Superior temporal gyrus (tissue), 1 donor: Measurements from ENCODE around the gene PKDCC.
"Not testable (repeated sequence)": the region's sequence is repeated elsewhere in the genome, so short reads cannot be mapped to it uniquely, and the experiment has no call there.

Experiments
- DNase-seq: peaks from one replicate; pipeline ENCODE4 v3.0.0-alpha.2; 2016; ENCODE audit errors: extremely low spot score

The PKDCC gene

DNA sequence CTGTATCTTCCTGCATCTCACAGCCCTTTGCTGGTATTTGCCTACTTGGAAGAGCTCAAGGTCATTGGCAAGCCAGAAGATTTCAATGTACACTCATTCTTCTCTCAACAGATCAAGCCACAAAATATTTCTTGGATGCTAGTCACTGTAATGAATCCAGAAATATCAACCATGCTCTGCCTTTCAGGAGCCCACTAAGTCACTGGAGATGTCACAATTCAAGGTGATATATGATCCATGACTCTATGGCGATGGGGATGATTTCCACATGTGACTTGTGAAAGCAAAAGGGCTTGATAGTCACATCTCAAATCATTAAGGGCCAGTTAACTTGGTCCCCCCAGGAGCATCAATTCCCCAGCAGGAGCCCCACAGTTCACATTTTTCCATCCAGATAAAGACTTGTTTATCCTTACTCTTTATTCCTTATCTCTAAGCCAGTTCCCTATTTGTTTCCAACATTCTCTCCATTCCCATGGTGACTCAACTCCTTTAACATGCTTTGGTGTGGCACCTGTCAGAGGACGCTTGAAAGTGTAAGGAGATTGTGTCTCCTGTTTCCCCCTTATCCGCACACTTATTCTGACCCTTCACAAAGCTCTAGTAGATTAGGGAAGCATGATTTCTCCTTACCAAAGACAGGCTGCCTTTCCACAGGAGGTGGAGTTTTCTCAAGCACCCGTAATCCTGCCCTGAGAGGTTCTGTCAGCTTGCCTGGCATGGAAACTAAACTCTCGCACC lies 15.8 kb downstream of the PKDCC start:
- DNase-seq: no peak

DNA sequence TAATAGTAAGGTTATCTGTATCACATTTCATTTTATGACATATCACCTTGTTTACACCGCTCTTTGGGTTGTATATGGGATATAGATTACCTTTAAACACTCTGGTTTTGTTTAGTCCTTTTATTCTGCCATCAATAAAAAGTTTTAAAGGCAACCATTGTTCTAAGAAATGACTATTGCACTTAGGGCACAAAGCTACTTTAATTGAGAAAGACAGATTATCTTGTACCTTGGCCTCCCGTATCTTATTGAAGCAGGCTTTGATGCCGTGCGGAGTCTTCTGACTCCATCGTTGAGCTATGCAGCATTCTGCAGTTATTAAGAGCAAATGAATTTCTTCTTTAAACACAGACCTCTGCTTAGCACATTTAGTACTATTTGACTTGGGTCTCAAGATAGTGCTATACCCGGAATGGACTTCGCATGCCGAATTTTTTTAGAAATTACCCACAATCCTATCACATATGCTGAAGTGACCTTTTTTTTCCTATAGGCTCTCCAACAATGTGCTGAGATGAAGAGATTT lies 16.7 kb downstream of the PKDCC start:
- DNase-seq: no peak

DNA sequence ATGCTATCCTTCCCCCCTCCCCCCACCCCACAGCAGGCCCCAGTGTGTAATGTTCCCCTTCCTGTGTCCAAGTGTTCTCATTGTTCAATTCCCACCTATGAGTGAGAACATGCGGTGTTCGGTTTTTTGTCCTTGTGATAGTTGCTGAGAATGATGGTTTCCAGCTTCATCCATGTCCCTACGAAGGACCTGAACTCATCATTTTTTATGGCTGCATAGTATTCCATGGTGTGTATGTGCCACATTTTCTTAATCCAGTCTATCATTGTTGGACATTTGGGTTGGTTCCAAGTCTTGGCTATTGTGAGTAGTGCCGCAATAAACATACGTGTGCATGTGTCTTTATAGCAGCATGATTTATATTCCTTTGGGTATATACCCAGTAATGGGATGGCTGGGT lies 17.9 kb downstream of the PKDCC start:
- not testable (repeated sequence) for DNase-seq

DNA sequence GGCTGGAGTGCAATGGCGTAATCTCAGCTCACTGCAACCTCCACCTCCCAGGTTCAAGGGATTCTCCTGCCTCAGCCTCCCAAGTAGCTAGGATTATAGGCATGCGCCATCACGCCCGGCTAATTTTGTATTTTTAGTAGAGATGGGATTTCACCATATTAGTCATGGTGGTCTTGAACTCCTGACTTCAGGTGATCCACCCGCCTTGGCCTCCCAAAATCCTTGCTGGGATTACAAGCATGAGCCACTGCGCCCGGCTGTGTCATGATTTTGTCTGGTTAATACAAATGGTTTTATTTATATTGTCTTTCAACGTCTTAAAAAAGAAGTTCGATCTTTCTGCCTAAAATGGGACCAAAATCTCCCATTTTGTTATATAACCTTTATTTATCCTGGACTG lies 19.2 kb downstream of the PKDCC start:
- DNase-seq: not testable (repeated sequence)

DNA sequence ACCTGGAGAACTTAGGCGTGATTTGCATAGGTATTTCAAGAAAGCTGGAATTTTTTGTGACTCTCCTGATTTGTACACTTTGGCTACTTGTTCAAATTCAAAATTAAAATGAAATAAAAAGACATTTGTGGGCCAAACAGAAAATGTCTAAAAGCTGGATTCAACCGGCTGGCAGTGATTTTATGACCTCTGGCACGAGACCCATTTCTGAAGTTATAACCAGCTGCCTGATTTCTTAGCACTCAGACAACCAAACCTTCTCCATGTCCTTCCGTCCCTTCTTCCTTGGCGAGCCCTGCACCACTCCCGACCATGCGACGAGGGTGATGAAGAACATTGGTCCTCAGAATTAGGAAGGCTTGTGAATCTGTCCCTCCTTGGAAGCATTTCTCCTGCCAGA lies 19.7 kb downstream of the PKDCC start:
- no peak for DNase-seq

DNA sequence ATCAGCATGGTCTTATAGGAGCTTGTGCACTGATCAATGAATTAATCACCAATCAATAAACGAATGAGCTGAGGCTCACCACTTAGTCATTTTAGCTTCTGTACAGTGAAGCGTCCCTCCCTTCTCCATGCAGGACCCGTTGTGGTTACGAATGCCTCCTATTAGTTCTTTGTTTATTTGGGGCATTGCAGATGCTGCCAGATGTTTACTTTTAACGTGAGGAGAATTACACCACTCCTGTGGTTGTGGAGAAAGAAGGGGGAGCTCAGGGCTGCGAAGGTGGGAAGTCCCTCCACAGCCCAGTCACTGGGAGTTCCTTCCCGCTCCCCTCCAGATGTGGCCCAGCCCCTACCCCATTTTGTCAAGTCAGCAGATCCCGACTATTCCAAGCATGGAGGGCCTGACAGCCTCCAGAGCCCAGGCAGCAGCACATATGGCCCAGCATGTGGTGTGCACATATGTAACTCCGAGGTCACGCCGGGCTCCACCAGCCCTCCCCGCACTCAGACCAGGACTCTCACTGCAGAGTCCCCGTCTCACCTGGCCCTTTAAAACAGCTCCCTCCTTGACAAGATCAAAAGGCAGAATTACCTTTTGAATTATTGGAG lies 20.9 kb downstream of the PKDCC start:
- no peak for DNase-seq

DNA sequence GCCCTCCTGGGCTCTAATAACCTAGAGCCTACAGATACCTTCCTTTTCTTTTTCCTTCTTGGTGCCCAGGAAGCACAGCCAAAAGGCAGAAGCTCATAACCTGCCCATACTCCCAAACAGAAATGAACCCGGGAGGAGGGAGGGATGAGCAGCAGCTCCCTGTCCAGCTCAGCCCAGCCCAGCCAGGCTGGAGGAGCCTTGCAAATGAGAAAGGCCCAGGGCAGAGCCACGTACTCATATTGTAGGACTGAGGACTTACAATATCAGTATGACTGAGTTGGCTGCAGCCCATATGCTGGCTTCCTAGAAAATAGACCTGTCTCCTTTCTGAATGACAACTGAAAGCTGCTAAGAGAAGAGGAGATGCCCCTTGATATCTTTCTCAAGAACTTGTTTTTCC lies 21.7 kb downstream of the PKDCC start:
- no peak for DNase-seq

DNA sequence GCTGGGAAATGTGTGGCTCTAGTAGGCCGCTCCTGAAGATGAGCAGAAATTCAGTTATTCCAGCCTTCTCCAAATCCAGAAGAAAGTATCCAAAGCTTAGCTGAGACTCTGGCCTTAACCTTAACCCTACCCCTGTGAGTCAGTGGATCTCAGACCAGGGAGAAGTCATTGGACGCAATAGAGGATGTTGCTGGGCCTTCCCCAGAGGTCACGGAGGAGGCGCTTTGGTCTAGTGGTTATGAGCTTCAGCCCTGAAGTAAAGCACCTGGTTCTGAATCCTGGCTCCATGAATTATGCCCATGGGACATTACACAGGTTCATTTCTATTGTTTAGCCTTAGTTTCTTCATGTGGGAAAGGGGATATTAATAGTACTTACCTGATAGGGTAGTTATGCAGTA lies 24.0 kb downstream of the PKDCC start:
- no peak for DNase-seq

DNA sequence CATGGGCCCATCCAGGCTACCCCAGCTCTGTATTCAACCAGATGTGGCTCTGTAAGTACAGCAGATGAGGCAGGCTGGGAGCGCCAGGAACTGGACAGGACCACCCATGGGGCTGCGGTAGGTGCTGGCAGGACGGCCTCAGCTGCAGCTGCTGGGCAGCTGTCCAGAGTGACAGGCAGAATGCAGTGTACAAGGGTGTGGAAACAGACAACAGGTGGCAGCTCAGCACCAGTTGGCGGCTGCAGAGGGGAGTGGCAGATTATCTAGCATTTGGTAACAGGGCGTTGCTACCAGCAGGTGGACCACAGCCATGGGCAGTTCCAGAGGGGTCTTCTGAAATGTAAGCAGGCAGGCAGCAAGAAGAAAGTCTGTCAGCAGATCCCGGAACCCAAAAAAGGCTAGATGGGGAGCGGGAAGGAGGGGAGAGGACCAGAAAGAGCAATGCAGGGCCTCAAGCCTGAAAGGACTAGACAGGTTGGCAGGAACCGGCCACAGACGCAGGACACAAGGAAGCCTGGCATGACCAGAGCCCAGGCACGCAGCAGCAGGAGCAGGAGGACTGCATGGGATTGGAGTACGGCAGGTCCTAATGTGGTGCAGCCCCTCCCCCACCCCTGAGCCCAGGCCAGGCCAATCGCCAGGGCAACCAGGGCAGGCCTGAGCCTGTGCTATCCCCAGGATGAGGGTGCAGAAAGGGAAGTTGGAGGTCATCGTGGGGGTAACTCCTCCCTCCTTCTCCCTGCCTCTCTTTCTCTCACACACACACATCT lies 24.7 kb downstream of the PKDCC start:
- no peak for DNase-seq

DNA sequence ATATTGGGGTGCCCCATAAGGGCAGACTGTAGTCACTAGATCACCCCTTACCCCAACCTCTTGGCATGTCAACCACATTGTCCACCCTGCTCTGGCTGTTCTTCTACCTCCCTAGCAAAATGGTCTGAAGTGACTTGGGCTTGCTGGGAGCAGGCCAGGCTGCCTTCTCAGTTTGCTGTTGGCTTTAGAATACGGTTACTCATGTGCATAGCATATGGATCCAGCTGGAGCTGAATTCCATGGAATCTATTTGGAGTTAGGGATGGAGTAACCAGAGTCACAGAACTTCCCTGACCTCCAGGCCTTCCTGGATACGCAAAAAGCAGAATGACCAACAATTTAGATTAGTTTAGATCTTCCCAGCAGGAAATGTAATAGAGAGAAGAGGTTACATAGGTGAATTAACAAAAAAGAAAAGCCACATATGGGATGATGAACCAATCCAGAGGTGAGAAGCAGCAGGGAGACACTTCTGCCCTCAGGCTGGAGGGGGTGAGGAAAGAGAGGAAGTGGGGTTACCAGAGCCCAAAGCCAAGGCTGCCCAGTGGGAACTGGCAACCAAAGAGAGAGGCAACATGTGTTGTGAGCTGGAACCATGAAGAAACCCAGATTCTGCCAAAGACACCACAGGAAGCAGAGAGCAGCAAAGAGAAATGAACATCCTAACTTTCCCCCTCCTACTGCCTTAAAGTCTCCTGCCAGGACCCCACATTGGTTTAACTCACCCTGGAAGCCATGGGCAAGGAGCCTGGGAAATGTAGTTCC lies 26.1 kb downstream of the PKDCC start:
- DNase-seq: no peak

DNA sequence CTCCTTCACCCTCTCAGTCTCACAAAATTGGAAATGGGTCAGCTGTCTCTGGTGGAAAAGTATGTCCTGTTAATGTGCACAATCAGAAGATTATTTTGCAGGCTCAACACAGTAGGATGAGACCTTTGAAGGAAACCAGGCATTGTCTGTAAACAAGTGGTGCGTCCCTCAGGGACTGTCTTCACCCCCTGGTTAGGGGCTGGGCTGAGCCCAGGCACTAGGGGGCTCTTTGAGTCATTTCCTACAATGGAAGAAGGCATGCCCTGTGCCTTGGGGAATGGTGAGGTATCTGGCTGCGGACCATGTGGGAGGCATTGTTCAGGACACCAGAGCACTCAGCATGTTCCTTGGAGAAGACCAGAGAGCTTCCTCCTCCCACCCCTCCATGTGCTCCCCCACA lies 26.8 kb downstream of the PKDCC start:
- no peak for DNase-seq

DNA sequence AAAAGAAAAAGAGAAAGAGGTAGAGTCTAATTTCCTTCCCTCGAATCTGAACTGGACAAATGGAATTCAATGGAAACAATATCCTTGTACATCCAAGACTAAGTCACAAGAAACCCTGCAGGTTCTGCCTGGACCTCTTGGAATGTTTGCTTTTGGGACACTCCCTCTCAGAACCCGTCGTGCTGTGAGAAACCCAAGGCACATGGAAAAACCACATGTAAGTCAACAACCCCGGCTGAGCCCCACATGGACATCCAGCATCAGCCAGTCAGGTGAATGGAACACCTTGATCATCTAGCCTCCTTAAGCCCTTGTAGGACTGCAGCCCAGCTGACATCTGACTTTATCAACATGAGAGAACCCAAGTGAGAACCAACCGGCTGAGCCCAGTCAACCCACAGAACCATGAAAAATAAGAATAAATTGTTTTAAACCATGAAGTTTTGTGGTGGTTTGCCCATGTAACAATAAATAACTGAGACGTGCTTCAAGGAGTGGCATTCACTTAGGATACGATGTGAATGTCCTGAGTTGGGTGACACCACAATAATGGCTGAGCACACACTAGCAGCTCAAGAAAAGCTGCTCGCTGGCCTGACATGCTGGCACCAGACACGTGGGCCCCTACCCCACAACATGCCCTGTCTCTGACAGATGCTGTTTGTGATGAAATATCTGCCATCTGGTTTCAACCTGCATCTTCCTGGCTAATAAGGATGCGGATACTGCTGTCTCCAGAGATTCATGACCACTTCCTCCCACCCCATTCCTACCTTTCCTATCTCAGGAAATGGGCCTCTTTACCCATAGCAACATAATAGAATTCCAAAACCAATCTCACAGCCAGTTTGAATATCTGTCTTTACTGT lies 28.8 kb downstream of the PKDCC start:
- DNase-seq: no peak

DNA sequence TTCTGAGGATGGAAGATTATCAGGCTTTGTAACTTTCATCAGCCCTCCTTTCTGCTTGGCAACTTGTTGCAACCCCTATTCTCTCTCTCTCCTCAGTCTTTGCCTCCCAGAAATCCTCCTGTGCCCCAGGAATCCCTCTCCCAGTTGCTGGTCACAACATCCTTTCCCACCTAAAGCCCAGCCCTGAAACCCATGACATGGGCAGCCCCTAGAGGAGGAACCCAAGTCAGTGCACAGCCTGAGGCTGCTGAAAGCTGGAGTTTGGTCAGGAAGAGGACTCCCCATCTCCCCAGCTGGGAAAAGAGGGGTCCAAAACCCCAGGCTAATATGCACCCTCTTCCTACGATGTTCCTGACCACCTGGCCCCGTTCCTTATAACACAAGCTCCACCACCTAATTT lies 29.5 kb downstream of the PKDCC start:
- no peak for DNase-seq

DNA sequence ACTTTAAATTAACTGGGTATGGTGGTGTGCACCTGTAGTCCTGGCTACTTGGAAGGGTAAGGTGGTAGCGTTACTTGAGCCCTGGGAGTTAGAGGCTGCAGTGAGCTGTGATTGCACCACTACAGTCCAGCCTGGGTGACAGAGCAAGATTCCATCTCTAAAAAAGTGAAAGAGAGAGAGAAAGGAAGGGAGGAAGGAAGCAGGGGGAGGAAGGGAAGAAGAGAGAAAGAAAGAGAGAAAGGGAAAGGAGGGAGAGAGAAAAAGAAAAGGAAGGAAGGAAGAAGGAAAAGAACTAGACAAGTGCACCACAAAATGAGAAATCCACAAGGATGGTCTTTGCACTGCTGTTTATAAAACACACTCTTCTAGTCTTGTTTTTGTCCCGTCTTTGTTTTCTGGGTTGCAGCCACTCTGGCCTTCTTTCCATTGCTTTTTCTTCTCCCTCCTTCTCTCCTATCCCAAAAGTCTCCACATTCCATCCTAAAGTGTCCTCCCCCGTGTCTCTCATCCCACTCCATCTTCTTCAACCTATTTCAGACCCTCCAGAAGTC lies 32.0 kb downstream of the PKDCC start:
- DNase-seq: no peak

DNA sequence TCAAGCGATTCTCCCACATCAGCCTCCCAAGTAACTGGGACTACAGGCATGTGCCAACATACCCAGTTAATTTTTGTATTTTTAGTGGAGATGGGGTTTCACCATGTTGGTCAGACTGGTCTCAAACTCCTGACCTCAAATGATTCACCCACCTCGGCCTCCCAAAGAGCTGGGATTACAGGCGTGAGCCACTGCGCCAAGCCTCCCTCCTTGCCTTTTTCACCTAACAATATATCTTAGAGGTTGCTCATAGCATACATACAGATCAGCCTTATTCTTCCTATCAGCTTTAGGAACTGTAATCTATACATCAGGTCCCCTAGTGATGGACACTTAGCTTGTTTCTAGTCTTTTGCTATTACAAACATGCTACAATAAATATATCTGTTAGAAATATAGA lies 33.3 kb downstream of the PKDCC start:
- not testable (repeated sequence) for DNase-seq

DNA sequence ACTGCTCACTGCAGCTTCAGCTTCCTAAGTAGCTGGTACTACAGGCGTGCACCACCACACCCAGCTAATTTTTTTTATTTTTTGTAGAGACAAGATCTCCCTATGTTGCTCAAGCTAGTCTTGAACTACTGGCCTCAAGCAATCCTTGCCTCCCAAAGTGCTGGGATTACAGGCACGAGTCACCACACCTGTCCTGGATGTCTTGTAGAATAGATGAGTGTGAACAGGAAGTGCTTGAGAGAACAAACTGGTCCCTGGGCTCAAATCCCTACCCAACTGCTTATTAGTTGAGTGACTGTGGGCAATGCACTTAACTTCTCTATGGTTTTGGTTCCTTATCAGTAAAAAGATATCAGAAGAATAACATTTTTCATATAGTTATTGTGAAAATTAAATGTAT lies 34.2 kb downstream of the PKDCC start:
- no peak for DNase-seq

DNA sequence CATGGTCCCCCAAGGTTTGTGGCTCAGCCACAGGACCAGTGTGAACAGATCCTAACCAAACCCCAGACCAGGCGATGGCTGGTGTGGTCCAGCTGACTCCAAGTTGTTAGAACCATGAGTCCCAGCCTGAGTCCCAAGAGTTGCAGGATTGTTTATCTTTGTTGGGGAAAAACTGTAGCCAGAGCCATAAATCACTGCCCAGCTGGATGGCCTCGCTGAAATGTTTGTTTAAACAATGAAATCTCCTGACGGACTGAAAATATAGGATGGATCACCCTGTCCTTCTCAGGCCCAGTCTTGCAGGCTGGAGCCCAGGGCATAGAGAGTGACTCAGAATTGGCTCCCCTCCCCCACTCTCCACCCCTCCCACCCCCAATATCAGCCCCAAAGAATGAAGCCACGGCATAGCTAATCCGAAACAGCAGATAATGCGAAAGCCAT lies 36.4 kb downstream of the PKDCC start:
- DNase-seq: no peak

DNA sequence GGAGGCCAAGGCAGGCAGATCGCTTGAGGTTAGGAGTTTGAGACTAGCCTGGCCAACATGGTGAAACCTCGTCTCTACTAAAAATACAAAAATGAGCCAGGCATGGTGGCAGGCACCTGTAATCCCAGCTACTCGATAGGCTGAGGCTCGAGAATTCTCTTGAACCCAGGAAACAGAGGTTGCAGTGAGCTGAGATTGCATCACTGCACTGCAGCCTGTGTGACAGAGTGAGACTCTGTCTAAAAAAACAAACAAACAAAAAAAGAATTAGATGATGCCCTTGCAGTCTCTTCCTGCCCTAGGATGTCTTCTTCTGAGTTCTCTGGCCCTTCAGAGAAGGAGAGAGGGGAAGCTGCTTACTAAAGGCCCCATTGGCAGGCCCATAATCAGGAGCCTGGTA lies 37.2 kb downstream of the PKDCC start:
- not testable (repeated sequence) for DNase-seq

DNA sequence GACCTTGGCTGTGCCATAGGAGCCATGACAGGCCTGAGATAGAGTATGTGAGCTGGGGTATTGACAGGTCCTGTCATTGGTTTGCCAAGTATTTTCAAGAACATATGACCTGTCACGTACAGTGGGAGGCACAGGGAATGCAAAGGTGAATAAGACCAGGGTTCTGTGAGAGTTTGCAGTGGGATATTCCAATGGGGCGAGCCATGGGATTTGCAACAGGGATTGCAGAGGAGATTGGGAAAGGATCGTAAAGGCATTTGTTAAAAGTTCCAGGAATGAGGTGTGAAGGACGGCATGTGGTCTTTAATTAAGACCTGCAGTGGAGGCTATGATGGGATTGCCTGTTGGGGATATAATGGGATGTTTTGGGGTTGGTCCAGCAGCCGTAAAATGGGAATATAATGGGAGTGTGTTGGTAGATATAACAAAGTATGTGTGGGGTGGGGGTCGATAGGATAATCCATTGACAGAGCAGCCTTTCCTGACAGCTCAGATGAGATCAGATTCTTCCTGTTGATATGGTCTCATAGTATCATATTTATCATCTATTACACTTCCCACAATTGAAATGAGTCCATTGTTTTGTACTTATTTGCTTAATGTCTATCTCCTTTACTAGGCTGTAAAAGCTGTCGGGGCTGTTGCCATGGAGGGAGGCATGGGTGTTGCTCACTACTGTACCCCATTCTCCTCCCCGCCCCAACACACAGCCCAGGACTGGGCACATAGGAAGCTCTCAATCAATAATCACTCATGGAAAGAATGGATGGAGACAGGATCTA lies 38.1 kb downstream of the PKDCC start:
- no peak for DNase-seq

DNA sequence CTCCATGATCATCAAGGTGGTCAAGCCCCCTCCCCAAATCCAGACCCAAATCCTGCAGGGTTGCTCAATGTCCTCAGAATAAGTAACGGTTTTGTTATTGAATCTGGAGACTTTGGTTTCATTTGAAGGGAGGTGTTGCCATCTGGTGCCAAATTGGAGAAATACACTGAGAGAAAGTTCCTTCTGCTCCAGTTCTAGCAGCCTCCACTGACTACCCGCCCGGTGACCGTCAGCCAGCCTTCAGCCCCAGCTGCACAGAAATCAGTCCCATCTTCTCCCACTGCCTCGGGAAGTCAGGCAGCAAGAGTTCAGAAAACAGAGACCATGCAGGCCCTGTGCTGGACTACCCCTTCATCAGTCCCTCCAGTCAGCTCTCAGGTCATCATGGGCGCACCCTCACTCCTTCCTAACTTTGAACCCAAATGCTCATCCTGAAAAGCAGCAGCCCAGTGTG lies 38.7 kb downstream of the PKDCC start:
- DNase-seq: peak; percentile 96
